GM15510 (cell line): ENCODE results near the gene RPS3.

Source experiments
- POLR2A ChIP-seq: IDR thresholded peaks from 3 replicates; pipeline ENCODE4 v1.6.1; 2011; ENCODE audit warnings: borderline replicate concordance; ENCODE audit not compliant: insufficient read length; ENCODE audit errors: extremely low read depth

Gene RPS3

DNA sequence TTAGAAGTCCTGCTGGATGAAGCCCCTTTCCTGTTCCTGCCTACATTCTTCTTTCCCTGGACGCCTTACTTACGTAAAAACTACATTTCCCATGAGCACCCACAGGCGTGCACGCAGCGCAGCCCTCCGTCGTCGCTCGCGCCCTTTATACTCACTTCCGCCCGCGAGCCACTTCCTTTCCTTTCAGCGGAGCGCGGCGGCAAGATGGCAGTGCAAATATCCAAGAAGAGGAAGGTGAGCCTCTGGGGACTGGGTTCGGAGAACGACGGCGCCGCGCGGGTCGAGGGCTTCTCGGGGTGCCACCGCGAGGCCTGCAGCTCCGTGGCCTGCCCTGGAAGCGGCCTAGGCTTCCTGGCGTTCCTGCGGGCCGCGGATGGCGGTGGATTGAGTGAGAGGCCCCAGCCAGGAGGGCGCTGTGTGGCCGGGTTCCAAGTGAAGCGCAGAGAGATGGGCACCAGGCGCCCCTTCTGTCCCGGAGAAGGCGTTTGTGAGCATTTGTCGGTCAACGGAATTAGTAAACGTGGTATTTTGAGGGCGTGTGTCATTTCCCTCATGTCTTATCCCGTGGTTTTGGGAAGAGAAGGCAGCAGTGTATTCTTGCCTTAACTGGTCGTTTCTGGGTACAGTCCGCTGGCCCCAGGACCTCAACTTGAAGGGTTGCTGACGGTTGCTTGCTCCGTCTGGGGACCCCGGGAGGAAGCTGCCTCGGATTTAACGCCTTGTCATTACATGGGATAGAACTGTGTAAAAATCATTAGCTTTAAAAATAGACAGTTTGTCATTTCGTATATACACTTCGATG is at the start of gene RPS3:
RPS3 (plus strand) TSS at position 175 of the 802 bp plus-strand sequence; CDS start at position 205, 30 bp downstream.
- TF ChIP-seq POLR2A = peak; percentile 99

- no peak for TF ChIP-seq POLR2A
Measured at GRCh38 chr11:75349521-75350116, 49.7 kb upstream of the RPS3 start.

- TF ChIP-seq POLR2A = no peak
Measured at GRCh38 chr11:75350122-75350742, 49.1 kb upstream of the RPS3 start.

DNA sequence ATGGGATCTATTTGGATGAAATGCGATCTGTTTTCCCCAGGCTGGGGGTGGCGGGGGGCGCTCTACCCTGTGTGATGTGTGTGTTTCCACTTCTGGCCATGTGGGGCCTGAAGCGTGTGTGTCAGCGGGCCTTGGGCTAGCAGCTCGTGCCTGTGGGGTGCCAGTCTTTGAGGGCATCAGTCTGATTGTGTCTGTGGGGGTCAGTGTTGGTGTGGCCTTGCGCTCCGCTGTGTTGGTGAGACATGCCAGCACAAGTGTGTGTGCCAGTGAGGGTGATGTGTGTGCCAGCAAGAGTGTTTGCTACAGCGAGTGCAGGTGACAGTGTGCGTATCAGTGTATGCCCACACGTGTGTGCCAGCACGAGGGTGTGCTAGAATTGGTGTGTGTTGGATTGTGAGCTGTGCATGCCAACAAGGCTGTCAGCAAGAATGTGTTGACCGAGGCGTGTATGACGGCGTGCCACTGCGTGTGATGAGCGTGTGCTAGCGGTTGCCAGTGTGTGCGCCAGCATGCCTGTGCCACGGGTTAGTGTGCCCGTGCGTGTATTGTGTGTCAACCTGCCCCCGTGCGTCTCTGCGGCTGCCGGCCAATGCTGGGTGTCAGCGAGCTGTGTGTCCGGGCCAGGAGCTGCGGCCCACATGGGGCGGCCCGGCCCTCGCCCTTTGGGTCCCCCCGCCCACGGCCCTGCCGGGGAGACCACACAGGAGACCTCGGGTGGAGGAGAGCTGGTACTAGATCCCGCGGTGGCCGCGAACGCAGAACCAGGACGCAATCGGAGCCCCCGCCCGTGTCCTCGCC is 48.4 kb upstream of the RPS3 start:
- TF ChIP-seq POLR2A = no peak

GRCh38 chr11:75351541-75351790 is 47.9 kb upstream of the RPS3 start, which contains the start of gene ARRB1:
Gene ARRB1, minus strand, starts transcription at chr11:75351661. Its CDS starts 54 bp downstream, at chr11:75351607.
- no peak for TF ChIP-seq POLR2A

GRCh38 chr11:75351791-75352587 is 47.3 kb upstream of the RPS3 start:
- no peak for TF ChIP-seq POLR2A

- TF ChIP-seq POLR2A = no peak
Measured at GRCh38 chr11:75352588-75353206, 46.6 kb upstream of the RPS3 start.

DNA sequence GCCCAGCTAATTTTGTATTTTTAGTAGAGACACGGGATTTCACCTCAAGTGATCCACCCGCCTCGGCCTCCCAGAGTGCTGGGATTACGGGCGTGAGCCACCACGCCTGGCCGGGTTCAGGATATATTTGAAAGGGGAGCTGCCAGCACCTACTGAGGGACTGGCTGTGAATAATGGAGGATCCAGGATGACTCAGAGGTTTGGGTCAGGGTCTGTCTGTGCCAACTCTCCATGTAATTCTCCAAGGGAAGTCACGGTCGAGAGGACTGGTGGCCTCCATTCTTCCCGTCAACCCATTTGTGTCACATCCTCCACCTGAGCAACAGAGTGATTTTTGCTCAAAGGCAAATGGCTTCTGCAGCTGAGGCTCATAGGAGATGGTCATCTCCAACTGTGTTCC is 44.3 kb upstream of the RPS3 start:
- TF ChIP-seq POLR2A = no peak

DNA sequence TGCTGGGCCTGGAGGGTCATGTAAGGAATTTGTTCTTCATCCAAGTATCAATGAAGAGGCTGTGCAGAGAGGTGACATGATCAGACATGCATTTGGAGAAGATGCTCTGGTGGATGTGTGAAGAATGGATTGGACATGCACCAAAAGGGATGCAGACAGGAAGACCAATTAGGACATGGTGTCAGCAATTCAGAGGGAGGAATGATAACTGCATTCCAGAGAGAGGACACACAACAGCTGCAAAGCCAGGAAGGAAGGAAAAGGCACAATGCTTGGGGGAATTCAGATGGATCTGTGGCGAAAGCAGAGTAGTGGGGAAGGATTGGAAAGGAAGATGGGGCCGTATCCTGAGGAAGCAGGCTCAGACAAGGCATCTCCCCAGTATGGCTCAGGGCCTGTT is 42.7 kb upstream of the RPS3 start:
- TF ChIP-seq POLR2A = no peak

DNA sequence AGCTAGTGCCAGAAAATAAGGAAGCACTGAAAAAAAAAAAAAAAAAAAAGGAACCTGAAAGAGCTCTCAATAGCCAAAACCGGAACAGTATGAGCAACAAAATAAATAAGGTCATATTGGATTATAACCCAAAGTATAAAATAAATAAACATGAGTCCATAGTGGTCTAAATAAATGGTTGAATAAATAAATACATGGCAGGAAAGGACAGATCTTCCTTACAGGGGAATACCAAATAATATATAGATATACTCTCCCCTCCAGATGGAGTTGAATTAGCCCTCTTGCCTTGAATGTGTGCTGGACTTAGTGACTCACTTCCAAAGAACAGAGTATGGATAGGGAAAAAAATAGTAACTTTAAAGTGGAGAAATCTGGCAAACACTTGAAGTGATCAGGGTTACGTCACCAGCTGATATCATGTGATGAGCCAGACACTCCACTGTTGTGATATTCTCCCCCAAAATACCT is 33.6 kb upstream of the RPS3 start:
- no peak for TF ChIP-seq POLR2A

GRCh38 chr11:75369560-75370255 is 29.6 kb upstream of the RPS3 start:
- TF ChIP-seq POLR2A = no peak

GRCh38 chr11:75371949-75372876 is 27.1 kb upstream of the RPS3 start:
- no peak for TF ChIP-seq POLR2A
